ENCODE results near the gene LRRC23. TPM values are rescaled to one million over a fixed set of nuclear protein-coding genes. Genes with fewer than 3 reads are reported as not detected.

The LRRC23 gene
- total RNA-seq, 1 donor from 2014 or later = 4.2 TPM

- no peak for DNase-seq (ENCODE audit: low spot score)
Measured at GRCh38 chr12:6942331-6942665, 37.7 kb downstream of the LRRC23 start.

- no peak for DNase-seq (ENCODE audit: low spot score)
Measured at GRCh38 chr12:6943389-6943721, 38.7 kb downstream of the LRRC23 start.

GRCh38 chr12:6943722-6944380 is 39.2 kb downstream of the LRRC23 start, which contains the start of the genes C12orf57 and RNU7-1:
Gene C12orf57, plus strand, starts transcription at chr12:6944022. Its CDS starts 100 bp downstream, at chr12:6944122.
Gene RNU7-1, plus strand, starts transcription at chr12:6943816.
- DNase-seq (ENCODE audit: low spot score) = no peak

GRCh38 chr12:6944381-6945186 is 40.0 kb downstream of the LRRC23 start:
- DNase-seq (ENCODE audit: low spot score) = peak; percentile 96

- DNase-seq (ENCODE audit: low spot score) = no peak
Measured at GRCh38 chr12:6945613-6946012, 41.0 kb downstream of the LRRC23 start.

GRCh38 chr12:6946033-6946919 is 41.7 kb downstream of the LRRC23 start:
- DNase-seq (ENCODE audit: low spot score) = no peak

GRCh38 chr12:6946920-6947374 is 42.3 kb downstream of the LRRC23 start:
- no peak for DNase-seq (ENCODE audit: low spot score)

GRCh38 chr12:6947615-6948014 is 43.0 kb downstream of the LRRC23 start:
- no peak for DNase-seq (ENCODE audit: low spot score)

GRCh38 chr12:6948873-6949594 is 44.4 kb downstream of the LRRC23 start:
- no peak for DNase-seq (ENCODE audit: low spot score)

GRCh38 chr12:6950401-6950801 is 45.8 kb downstream of the LRRC23 start:
- DNase-seq (ENCODE audit: low spot score) = no peak

- no peak for DNase-seq (ENCODE audit: low spot score)
Measured at GRCh38 chr12:6950811-6951540, 46.4 kb downstream of the LRRC23 start, which contains the start of gene PTPN6. Gene PTPN6, plus strand, starts transcription at chr12:6951356. Its CDS starts 157 bp downstream, at chr12:6951513.

- no peak for DNase-seq (ENCODE audit: low spot score)
Measured at GRCh38 chr12:6951551-6952120, 47.0 kb downstream of the LRRC23 start.

- no peak for DNase-seq (ENCODE audit: low spot score)
Measured at GRCh38 chr12:6952121-6952862, 47.7 kb downstream of the LRRC23 start.

GRCh38 chr12:6952863-6953441 is 48.3 kb downstream of the LRRC23 start:
- DNase-seq (ENCODE audit: low spot score) = no peak

GRCh38 chr12:6953442-6954315 is 49.1 kb downstream of the LRRC23 start:
- DNase-seq (ENCODE audit: low spot score) = no peak

- DNase-seq (ENCODE audit: low spot score) = no peak
Measured at GRCh38 chr12:6954316-6955107, 49.9 kb downstream of the LRRC23 start.

Data from mesenteric fat pad (tissue), 1 donor.